Measurements from ENCODE around the gene LCN6.

The LCN6 gene

GRCh38 chr9:136740971-136741882 is 7.1 kb downstream of the LCN6 start:
- no peak for DNase-seq (ENCODE audit: low read depth)
- no peak overlapping the region for H3K4me3 ChIP-seq (ENCODE audit: low read depth, low read length)
- no peak for TF ChIP-seq CTCF (conservative IDR thresholded peaks at IDR 0.05; ENCODE audit: low read depth, low read length)

GRCh38 chr9:136740491-136740890 is 7.8 kb downstream of the LCN6 start:
- TF ChIP-seq CTCF (conservative IDR thresholded peaks at IDR 0.05; ENCODE audit: low read depth, low read length): no peak
- H3K4me3 ChIP-seq (ENCODE audit: low read depth, low read length): no peak overlapping the region
- DNase-seq (ENCODE audit: low read depth): no peak

- TF ChIP-seq CTCF (conservative IDR thresholded peaks at IDR 0.05; ENCODE audit: low read depth, low read length): no peak
- DNase-seq (ENCODE audit: low read depth): no peak
- H3K4me3 ChIP-seq (ENCODE audit: low read depth, low read length): no peak overlapping the region
Measured at GRCh38 chr9:136740069-136740468, 8.3 kb downstream of the LCN6 start.

GRCh38 chr9:136739509-136739908 is 8.8 kb downstream of the LCN6 start:
- TF ChIP-seq CTCF (conservative IDR thresholded peaks at IDR 0.05; ENCODE audit: low read depth, low read length): no peak
- H3K4me3 ChIP-seq (ENCODE audit: low read depth, low read length): no peak overlapping the region
- no peak for DNase-seq (ENCODE audit: low read depth)

- TF ChIP-seq CTCF (conservative IDR thresholded peaks at IDR 0.05; ENCODE audit: low read depth, low read length): no peak
- no peak for DNase-seq (ENCODE audit: low read depth)
- H3K4me3 ChIP-seq (ENCODE audit: low read depth, low read length): no peak overlapping the region
Measured at GRCh38 chr9:136738960-136739359, 9.4 kb downstream of the LCN6 start.

- TF ChIP-seq CTCF (conservative IDR thresholded peaks at IDR 0.05; ENCODE audit: low read depth, low read length): no peak
- no peak for DNase-seq (ENCODE audit: low read depth)
- no peak overlapping the region for H3K4me3 ChIP-seq (ENCODE audit: low read depth, low read length)
Measured at GRCh38 chr9:136735812-136736480, 12.4 kb downstream of the LCN6 start.

Measured in choroid plexus epithelial cell (primary cell).